NCI-H2081 (cell line): Measurements from ENCODE around the gene WFIKKN2.

Experiments
- DNase-seq, 2 experiments: peaks; one replicate each; lab custom pipeline; 2025; lab: John Stamatoyannopoulos, UW

Gene WFIKKN2

DNA sequence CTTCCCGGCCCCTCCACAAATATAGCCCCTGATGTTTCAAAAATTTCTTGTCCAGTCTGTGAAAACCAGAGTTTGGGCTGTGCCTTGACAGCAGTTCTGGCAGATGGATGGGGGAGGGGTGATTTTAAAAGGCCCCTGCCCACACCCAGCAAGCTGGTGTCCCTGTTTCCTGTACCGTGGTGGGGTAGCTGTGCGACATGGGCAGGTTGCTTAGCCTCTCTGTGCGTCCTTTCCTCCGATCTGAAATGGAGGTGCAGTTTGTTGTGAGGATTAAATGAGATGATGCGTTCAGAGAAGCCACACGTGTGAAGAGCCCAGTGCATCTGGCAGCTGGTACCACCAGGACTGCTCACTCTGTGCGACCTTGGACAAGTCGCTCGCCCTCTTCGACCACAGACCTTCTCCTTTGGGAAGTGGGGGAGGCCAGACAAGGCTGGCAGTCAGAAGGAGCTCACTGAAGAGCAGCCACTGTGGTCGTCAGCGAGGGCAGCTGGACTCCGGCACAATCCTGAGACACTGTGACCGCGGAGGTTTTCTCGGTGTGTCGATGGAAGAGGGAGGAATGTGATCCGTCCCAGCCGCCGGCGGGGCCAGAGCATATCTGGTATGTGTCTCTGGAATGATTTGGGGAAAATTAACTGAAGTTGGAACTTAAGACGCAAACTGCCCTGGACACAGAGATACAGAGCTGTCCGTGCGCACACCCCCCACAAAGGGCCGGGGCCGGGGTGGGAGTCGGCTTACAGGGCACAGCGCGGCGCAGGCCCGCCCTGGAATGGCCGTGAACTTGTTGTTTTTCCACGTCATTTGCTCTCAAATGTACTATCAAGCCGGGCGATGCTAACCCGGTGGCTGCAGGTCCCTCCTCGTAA lies 721 bp upstream of the WFIKKN2 start:
- no peak for DNase-seq

DNA sequence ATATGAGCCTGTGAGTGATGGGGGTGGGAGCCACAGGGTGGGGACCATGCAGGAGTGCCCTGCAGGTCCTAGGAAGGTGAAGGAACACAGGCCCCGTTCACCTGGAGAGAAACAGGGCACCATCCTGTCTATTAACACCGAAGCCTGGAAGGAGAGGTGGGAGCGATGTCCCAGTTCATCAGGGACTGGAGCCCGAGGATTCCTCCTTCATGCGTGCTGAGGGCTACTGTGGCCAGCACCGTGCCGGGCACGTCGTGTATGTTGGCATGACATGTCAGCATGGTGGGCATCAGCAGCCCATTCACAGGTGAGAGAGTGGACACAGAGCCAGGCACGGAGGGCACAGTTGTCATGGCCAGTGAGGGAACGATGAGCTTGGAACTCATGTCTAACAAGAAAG lies 1.4 kb downstream of the WFIKKN2 start:
- DNase-seq: no peak

DNA sequence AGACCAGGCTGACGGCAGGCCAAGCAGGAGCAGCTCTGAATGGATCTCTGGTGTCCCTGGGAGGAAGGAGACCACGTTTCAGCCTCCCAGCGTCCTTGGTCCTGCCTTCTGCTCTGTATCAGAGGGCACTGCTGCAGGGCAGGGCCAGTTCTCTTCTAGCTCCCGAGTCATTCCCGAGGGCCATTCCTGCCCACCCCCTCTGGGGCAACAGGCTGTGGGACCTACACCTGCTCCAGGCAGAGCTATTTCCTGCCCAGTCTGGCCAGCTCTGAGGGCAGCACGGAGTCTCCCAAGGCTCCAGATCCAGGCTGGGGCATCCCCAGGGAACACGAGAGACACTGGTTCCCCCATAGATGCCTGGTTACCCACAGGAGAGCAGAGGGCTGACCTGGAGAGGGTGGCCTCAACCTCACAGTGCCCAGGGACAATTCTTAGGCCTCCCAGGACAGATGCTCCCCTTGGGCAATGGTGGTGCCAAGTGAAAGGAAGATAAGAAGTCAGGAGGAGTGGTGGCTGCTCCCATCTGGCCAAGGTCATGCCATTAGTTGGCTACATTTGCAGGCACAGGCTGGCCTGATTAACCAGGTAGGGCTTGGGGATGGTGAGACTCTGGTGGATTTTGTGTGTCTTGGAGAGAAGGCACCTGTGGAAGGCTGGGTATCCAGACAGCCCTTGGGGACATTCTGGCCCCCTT lies 2.0 kb downstream of the WFIKKN2 start:
- no peak for DNase-seq

DNA sequence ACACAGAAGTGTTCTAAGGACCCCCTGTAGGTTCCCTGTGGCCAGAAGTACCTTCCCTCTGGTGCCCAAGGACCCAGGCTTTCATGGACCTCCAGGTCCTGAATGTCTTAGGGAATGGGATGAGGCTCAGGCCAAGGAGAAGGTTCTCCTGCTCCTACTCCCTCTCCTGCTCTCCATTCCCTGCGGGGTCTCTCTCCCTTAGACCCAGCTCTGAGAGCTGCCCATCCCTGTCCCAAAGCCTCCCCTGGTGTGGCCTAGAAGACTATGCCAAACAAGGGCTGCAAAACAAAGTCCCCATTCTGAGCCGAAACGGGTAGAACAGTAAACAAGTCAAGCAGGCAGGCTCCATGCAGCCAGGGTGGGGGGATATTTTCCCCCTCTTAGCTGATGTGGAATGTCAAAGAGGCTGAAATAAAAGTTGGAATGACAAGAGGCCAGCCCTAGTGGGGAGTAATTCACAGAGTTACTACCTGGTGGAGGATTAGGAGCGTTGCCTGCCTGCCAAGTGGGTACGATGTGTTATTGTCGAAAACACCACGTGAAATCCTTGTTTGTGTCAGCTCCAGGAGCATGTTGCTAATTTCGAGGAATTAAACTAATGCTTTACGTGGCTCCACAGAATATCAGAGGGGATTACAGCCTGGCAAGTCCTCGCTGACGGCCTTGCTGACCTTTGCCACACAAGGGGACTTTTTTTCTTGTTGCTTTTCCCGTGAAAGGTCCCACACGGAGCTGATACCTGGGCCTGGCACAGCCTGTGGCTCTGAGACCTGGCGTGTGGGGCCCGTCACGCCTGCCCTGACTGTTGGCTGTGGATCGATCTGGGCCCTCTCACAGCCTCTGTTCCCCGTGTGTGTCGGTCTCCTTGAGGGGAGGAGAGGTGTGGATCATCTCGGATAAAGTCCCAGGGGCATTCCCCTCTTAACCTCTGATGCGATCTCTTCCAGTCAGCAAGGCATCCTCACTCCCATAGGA lies 2.9 kb downstream of the WFIKKN2 start:
- no peak for DNase-seq

DNA sequence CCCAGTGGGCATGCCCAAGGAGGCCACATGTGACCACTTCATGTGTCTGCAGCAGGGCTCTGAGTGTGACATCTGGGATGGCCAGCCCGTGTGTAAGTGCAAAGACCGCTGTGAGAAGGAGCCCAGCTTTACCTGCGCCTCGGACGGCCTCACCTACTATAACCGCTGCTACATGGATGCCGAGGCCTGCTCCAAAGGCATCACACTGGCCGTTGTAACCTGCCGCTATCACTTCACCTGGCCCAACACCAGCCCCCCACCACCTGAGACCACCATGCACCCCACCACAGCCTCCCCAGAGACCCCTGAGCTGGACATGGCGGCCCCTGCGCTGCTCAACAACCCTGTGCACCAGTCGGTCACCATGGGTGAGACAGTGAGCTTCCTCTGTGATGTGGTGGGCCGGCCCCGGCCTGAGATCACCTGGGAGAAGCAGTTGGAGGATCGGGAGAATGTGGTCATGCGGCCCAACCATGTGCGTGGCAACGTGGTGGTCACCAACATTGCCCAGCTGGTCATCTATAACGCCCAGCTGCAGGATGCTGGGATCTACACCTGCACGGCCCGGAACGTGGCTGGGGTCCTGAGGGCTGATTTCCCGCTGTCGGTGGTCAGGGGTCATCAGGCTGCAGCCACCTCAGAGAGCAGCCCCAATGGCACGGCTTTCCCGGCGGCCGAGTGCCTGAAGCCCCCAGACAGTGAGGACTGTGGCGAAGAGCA lies 4.4 kb downstream of the WFIKKN2 start:
- DNase-seq: no peak

DNA sequence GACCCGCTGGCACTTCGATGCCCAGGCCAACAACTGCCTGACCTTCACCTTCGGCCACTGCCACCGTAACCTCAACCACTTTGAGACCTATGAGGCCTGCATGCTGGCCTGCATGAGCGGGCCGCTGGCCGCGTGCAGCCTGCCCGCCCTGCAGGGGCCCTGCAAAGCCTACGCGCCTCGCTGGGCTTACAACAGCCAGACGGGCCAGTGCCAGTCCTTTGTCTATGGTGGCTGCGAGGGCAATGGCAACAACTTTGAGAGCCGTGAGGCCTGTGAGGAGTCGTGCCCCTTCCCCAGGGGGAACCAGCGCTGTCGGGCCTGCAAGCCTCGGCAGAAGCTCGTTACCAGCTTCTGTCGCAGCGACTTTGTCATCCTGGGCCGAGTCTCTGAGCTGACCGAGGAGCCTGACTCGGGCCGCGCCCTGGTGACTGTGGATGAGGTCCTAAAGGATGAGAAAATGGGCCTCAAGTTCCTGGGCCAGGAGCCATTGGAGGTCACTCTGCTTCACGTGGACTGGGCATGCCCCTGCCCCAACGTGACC lies 5.0 kb downstream of the WFIKKN2 start:
- DNase-seq: no peak

DNA sequence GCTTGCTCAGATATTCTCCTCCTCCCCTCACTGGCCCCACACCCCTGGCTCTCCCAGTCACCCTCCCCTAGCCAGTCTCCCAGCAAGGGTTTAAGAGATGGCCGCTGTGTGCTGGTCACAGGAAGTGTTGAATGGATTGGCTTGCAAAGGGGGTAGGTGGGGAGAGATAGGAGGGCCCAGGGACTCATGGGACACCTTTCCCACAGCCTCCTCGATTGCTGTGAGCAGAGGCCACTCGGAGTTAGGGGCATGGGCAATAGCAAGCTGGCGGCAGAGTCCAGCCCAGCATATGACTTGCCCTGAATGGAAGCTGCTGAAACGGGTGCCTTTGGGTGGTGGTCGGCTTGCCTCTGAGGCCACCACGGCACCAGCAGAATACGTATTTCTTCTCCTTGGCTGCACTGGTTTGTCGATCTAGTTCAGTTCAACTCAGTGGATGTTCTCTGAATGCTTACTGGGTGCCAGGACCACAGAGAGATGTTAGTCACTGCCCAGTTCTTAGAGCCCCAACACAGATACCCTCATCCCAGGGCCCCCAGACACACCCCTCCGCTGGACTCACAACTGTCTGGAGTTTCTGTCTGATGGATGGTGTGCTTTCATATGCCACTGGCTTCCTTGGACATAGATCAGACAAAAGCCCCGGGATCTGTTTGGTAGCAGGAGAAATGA lies 6.0 kb downstream of the WFIKKN2 start:
- no peak for DNase-seq

DNA sequence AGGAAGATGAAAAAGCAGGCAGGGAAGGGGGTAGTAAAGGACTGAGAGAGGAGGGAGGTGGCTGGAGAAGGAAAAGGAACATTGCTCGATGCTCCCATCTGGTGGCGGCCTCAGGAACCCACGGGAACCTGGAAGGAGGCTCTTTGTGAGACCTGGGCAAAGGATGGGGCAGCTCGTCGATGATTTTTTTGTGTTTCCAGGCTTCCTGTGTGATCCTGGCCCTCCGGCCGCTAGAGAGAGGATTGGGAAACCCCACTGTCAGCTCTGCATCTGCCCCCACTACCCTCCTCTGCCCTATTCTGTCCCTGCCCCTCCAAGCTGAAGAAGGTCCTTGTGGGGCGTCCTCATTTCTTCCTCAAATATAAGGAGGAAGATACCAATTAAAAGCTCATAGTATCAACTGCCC lies 6.6 kb downstream of the WFIKKN2 start:
- DNase-seq: peak; percentile 69 to 81

DNA sequence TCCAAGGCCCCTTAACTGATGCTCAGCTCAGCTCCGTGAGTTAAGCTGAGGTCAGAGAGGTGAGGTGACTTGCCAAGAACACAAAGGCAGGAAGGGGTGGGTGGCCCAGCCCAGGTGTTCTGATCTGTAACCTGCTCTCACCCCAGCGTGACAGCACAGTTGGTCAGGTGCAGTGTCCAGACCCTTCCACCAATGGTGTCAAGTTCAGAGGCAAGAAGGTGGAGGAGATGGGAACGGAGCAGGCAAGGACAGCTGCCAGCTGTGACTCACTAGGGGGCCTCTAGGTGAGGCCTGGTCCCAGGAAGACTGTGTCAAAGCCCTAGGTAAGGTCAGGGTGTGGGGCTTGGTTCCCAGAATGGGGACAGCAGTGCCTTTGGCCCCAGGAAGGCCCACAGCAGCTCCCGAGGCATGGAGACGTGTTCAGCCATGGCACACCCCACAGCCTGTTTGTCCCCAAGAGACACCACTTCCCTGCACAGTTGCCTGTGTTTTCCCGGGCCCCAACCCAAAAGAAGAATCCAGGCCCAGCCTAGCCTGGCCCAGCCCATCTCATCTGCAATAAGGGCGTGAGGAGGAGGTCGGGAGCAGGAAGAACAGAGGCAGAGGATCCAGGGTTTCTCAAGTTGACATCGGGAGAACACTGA lies 7.2 kb downstream of the WFIKKN2 start:
- DNase-seq: no peak

DNA sequence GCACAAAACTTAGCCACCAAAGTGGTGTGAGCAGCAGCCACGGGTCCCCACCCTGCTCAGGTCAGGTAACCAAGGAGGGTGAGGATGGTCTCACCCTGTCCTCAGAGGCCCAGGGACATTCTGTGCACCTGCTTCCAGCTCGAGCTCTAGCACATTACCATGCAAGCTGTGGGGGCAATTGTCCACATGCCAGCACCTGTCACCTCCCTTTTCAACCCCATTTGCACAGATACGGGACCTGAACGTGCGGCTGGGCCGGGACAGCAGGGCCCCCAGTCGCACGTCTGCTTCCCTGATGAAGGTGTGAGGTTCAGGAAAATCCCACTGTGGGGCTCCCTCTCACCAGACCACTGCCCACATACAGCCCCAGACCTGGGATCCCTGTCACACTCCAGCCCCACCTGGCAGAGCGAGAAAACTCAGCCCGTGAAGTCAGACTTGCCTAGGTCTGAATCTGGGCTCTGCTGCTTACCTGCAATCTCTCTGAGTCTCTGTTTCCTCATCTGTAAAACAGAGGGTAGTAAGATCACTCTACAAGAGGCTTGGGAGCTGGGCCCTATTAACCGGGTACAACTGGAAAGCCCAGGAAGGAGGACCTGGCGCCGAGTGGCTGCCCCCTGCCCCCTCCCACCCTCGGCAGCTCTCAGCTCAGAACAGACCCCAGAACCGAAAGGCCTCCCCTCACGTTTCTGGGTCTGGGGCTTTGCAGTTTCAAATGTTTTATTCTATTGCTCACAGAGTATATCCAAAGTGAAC lies 7.9 kb downstream of the WFIKKN2 start:
- DNase-seq: no peak

DNA sequence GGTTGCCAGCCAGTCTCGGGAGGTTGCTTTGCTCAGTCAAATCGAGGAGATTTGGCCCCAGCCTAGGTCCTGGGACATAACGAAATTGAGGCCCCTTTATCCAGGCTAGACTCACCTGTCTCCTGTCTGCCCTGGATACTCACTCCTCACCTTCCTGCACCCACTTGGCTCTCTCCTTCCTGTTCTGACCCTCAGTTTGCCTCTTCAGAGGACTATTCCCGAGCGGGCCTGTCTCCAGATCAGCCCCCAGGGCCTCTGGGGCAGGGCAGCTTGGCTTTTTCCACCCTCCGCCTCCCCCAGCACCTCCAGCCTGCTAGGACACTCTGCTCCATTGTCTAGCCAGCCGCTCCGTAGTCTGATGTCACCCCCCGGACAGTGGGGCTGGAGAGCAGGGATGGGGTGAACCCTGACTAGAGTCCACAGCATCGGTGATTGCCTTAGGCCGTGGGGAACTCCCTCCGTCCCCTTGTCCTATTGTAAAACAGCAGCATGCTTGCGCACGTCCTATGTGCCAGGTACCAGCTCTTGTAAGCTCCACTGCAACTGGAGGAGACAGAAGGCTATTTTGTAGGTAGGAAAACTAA lies 8.8 kb downstream of the WFIKKN2 start:
- DNase-seq: no peak

DNA sequence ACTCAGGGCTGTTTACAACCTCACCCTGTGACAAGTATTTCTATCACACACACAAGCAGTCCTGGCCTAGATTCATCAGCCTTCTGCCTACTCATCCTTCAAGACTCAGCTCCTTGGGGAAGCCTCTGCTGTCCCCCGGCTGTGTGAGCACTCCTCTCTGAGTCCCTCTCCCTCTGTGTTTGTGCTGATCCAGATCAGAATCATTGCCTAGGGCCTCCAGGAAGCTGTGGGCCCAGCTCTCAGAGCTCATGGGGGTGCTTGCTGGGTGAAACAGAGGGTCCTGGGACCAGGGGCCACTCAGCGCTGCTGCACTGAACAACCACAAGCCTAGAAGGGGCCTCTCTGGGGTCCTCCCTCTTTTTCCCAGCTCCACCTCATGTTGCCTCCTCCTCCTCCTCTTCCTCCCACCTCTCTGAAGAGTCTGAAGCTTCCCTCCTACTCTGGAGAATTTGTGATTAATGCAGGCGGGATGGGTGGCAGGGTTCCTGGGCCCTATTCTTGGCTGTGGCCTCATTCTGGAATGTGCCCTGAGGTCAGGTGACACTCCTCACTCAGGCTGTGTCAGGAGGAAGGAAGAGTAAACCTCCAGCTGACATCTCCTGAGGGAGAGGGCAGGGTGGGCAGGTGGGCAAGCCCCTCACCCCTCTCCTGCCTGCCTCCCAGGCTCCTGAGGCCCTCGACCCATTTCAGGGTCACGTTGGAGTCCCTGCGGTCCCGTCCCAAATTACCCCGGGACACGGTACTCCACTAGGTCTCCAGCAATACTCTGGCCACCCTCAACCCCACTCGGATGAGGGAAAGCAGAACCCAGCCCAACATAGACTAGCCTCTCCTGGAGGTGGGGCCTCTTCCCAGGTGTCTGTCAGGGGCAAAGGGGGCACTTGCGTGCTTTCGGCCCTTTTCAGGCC lies 10.1 kb downstream of the WFIKKN2 start:
- no peak for DNase-seq

DNA sequence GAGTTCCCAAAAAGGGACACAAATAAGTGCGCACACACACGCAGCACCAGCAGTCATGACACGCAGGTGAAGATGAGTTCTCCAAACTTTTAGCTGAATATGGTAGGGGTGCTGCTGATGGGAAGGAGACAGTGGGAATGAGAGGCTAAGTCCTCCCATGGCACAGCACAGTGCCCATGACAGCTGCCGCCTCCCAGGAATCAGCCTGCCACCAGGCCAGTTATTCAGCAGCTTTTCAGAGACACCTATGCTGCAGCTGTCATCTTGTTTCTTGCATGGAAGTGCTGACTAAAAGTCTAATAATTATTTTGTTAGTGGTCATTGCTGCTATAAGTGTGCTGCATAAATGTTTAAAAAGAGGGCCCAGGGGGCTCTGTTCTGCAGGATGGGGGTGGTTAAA lies 12.2 kb downstream of the WFIKKN2 start:
- DNase-seq: no peak

DNA sequence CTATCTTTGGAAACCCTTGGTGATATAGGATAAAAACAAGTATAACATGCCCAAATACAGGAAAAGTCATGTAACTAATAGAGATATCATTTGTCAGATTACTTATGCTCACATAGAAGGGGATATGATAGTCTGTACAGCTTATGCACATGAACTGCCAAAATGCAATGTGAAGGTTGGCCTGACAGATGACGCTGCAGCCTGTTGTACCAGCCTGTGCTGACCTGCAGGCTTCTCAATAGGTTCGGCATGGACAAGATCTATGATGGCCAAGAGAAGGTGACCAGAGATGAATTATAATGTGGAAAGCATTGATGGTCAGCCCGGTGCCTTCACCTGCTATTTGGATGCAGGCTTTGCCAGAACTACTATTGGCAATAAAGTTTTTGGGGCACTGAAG lies 12.7 kb downstream of the WFIKKN2 start:
- no peak for DNase-seq

DNA sequence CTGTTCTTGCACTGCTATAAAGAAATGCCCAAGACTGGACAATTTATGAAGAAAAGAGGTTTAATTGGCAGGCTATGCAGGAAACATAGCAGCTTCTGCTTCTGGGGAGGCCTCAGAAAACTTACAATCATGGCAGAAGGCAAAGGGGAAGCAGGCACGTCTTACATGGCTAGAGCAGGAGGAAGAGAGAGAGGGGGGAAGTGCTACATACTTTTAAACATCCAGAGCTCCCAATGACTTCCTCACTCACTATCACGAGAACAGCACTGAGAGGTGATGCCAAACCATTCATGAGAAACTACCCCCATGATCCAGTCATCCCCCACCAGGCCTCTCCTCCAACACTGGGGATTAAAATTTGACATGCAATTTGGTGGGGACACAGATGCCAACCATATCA lies 13.3 kb downstream of the WFIKKN2 start:
- no peak for DNase-seq

DNA sequence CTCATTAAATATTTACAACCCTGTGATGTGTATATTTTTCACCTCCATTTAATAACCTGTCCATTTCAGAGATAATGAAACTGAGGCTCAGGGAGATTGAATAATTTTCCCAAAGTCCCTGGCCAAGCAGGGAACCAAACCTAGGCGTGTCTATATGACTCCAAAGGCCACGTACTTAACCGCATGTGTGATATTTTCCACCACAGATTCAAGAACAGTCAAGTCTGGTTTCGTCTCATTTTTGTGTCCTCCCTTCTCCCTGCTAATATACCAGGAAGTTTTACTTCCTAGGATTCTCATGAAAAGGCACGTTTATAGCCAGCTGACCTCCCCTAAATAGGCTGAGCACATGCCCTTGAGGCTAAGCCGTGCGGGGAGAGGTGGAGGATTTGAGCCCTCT lies 15.3 kb downstream of the WFIKKN2 start:
- no peak for DNase-seq

DNA sequence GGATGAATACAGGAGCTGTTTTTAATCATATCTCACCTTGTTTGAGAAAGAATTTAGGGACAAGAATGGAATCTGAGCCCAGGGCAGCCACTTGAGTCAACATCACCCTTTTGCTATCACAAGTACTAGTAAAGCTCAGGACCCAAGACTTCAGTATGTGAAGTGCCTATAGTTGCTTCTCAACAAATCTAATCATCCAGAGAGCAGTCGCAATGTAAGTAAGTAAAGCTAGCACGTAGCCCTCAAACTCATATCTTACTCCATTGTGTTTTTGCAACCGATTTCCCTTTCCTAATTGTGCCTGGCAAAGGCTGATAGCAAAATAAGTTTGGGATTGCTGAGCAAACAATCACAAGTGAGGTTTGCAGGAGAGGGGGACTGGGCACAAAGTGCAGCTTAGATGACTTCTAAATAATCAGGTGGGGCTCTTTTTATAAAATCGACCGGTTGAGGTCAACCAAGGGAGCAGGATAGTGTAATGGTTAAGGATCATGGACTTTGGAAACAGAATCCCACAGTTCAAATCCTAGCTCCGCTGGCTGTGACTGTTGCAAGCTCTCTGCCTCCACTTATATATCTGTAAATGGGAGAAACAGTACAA lies 17.7 kb downstream of the WFIKKN2 start:
- no peak for DNase-seq

DNA sequence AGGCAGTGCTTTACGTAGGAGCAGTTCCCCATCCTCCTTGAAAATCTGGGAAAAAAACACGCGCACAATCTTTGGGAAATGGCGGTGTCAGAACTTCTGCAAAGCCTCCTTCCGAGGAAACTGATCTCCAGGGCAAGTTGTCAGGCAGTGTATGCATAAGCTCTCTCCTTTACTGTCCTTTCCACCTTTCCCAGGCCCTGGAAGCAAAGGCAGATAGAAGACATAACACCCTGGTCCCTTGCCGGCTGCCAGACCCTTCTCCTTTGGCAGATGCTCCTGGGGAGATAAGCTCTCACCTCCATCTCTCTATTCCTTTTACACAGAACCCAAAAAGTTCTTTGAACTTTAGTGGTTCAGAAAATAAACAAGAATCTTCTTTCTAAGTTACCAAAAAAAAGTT lies 18.4 kb downstream of the WFIKKN2 start:
- DNase-seq: no peak
